Hair follicle dermal papilla cell (primary cell): ENCODE data around the gene UNC13A. TPM values are rescaled to one million over a fixed set of nuclear protein-coding genes. Genes with fewer than 3 reads are reported as not detected.

Source experiments
- total RNA-seq: library from RNA; depleted of rRNA; stranded (reverse); fragments of >200 nt; gene quantifications from 2 replicates; pipeline ENCODE4 v1.2.3, GENCODE V29; 2012

UNC13A gene
- 0.12 and 0.16 TPM in 2 replicates for total RNA-seq

DNA sequence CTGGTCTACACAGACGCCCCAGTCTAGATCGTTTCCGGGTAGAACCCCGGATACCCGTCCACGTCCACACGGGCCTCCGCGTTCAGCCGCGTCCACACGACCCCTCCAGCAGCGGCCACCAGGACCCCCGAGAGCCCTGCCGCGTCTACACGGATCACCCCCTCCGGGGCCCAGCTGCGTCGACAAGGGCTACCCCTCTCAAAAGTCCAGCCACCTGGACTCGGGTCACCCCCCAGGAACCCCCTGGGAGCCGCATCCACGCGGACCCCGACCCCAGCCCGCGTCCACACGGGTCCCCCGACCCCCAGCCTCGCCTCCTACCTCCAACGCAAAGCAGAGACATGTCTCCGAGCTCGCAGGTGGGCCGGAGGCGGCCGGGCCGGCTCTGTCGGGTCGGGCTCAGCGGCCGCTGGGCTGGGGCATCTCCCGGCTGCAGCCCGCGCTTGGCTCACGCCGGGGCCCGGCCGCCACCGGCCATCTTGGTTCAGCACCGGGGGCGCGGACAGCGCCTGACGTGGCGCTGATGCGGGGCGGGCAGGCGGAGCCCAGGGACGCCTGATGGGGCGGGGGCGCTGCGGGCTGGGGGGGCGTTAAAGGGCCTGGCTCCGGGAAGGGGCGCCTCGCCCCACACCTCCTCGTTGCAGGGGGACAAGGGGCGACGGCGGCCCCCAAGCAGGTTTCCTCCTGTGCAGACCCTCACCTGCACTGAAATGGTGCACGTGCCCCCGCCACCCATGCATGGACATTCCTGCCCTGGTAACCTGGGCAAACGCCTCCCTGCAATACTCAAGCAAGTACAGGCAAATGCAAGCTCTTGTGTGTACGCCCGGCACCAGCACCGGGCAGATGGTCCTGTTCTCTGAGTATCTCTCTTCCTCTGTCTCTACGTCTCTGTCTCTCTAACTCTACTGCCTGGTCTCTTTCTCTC lies at the start of gene UNC13A:
TSS of gene UNC13A (minus strand) at position 498 of the 928 bp plus-strand sequence. CDS start at position 343, 155 bp downstream.

DNA sequence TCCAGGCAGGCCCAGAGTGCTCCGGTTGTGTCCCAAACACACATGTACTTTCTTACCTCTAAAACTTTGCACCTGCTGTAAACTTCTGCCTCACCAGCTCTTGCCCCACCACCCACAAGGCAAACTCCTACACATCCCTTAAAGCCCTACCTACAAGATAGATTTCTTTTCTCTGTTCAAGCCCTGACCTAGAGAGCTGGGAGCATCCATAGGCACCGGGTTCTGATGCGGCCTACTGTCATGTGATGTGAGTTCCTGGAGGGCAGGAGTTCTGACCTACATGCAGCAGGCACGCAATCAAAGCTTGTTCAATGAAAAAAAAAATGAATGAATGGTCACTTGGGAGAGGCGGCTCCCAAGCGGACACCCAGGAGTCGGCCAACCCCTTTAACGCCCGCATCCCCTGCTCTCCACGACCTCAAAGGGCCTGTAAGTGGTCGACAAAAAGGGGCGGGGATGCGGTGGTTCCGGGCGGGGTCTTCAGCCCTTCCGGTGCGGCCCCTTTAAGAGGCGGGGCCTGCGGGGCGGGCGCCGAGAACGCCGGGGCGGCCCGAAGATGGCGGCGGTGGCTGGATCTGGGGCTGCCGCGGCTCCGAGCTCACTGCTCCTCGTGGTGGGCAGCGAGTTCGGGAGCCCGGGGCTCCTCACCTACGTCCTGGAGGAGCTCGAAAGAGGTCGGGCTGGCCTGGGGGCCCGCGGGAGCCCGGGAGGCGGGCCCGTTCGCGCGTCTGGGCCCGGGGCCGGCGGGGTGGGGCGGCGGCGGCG lies 31.0 kb upstream of the UNC13A start, which contains the start of gene MAP1S:
TSS of gene MAP1S (plus strand) at position 534 of the 765 bp plus-strand sequence. CDS start at position 557, 23 bp downstream.

DNA sequence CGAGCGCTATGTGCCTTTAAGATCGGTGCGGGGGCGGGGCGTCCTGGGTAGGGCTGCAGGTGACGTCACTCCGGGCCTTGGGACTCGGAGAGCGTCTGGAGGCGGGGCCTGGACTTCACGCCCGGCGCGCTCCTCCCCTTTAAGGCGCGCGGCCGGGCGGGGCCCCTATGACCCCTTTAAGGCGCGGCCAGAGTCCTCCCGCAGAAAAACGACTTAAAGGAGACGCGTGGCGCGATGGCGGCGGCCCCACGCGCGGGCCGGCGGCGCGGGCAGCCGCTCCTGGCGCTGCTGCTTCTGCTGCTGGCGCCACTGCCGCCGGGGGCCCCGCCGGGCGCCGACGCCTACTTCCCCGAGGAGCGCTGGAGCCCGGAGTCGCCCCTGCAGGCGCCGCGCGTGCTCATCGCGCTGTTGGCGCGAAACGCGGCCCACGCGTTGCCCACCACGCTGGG lies 132.7 kb downstream of the UNC13A start, which contains the start of gene COLGALT1:
TSS of gene COLGALT1 (plus strand) at position 170 of the 449 bp plus-strand sequence. CDS start at position 235, 65 bp downstream.

Other genes starting within 250 kb of the UNC13A start
- 0.12 TPM in 1 of 2 replicates, not detected in the other for gene TMEM221, start 239.7 kb downstream of the UNC13A start, total RNA-seq
- gene NXNL1, start 227.4 kb downstream of the UNC13A start, total RNA-seq, result not detected in 2 replicates
- 71.6 and 87.1 TPM in 2 replicates for gene SLC27A1, start 217.8 kb downstream of the UNC13A start, total RNA-seq
- 72.2 and 74.3 TPM in 2 replicates for gene PGLS, start 176.7 kb downstream of the UNC13A start, total RNA-seq
- 91.4 and 113 TPM in 2 replicates for gene COLGALT1, start 132.7 kb downstream of the UNC13A start, total RNA-seq
- 15.4 and 19.3 TPM in 2 replicates for gene MAP1S, start 31.1 kb upstream of the UNC13A start, total RNA-seq
- gene FCHO1, start 63.1 kb upstream of the UNC13A start, total RNA-seq, result 0.32 and 1.5 TPM in 2 replicates
- gene B3GNT3, start 106.8 kb upstream of the UNC13A start, total RNA-seq, result not detected in 2 replicates
- gene INSL3, start 133.2 kb upstream of the UNC13A start, total RNA-seq, result not detected in 2 replicates
- 5.6 and 15.3 TPM in 2 replicates for gene JAK3, start 159.6 kb upstream of the UNC13A start, total RNA-seq
- 839 and 1,248 TPM in 2 replicates for gene RPL18A, start 171.6 kb upstream of the UNC13A start, total RNA-seq
- gene SLC5A5, start 183.6 kb upstream of the UNC13A start, total RNA-seq, result under 0.01 and 0.49 TPM in 2 replicates
- 16.6 and 21.7 TPM in 2 replicates for gene CCDC124, start 244.7 kb upstream of the UNC13A start, total RNA-seq